ENCODE data around the gene PAQR6.

DNA sequence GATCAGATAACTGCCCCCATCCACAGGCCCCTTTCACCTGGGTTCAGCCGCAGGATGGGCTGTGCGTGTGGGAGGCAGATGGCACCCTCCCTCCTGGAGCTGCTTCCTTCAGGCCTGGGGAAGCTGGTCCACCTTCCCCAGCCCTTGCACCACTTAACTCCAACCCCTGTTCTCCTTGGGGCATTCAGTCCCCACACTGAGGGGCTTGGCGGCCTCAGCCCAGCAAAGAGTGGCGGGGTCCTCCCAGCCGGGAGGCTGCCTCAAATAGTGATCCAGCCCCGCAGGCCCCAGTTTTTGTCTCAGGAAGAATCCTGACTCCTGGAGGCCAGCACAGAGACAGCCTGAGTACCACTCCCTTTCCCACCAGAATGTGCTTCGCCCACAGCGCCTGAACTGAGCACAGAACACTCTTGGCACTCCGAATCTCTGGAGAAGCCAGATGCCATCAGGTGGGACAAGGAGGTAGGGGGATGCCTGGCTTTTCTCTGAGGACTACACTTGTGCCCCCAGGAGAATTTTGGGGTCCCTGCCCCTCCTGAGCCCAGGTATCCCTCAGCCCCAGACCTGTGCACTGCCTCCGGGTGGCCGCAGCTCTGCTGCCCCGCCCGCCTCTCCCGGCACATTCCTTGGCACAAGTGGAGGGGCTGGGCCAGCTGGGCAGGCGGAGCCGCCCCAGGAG lies 936 bp downstream of the PAQR6 start:
- no peak for TF ChIP-seq POLR2A (IDR thresholded peaks at IDR 0.05)
- TF ChIP-seq, protein P1, sequence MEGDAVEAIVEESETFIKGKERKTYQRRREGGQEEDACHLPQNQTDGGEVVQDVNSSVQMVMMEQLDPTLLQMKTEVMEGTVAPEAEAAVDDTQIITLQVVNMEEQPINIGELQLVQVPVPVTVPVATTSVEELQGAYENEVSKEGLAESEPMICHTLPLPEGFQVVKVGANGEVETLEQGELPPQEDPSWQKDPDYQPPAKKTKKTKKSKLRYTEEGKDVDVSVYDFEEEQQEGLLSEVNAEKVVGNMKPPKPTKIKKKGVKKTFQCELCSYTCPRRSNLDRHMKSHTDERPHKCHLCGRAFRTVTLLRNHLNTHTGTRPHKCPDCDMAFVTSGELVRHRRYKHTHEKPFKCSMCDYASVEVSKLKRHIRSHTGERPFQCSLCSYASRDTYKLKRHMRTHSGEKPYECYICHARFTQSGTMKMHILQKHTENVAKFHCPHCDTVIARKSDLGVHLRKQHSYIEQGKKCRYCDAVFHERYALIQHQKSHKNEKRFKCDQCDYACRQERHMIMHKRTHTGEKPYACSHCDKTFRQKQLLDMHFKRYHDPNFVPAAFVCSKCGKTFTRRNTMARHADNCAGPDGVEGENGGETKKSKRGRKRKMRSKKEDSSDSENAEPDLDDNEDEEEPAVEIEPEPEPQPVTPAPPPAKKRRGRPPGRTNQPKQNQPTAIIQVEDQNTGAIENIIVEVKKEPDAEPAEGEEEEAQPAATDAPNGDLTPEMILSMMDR (IDR thresholded peaks at IDR 0.05), result no peak
